IMR-90 (cell line): ENCODE results near the gene TRAF3IP1.

Experiments used
- CEBPB ChIP-seq: IDR thresholded peaks from 2 replicates; pipeline ENCODE4 v1.6.1; 2012; ENCODE audit warnings: low read depth, low read length, improper control_type of control experiment
- CHD1 ChIP-seq: IDR thresholded peaks from 2 replicates; pipeline ENCODE4 v1.6.1; 2012; ENCODE audit warnings: low read depth, low read length, improper control_type of control experiment
- CTCF ChIP-seq: conservative IDR thresholded peaks from 2 replicates; pipeline ENCODE4 v1.5.1; 2012; ENCODE audit warnings: mild to moderate bottlenecking, low read depth, low read length, improper control_type of control experiment
- FOS ChIP-seq: fragments of 150-350 bp; IDR thresholded peaks from 2 replicates; pipeline ENCODE4 v1.6.1; 2016; ENCODE audit warnings: low read depth, low read length
- MAFK ChIP-seq: IDR thresholded peaks from 2 replicates; pipeline ENCODE4 v1.6.1; 2012; ENCODE audit warnings: low read depth, low read length, improper control_type of control experiment
- MAZ ChIP-seq: IDR thresholded peaks from 2 replicates; pipeline ENCODE4 v1.6.1; 2012; ENCODE audit warnings: low read depth, mild to moderate bottlenecking, low read length, improper control_type of control experiment, moderate library complexity, borderline replicate concordance
- MXI1 ChIP-seq: IDR thresholded peaks from 2 replicates; pipeline ENCODE4 v1.6.1; 2012; ENCODE audit warnings: low read depth, mild to moderate bottlenecking, low read length, moderate library complexity, borderline replicate concordance
- NFE2L2 ChIP-seq: fragments of 150-350 bp; IDR thresholded peaks from 2 replicates; pipeline ENCODE4 v1.6.1; 2016; ENCODE audit warnings: low read depth, mild to moderate bottlenecking, low read length
- POLR2A ChIP-seq: IDR thresholded peaks from 2 replicates; pipeline ENCODE4 v1.6.1; 2012; ENCODE audit warnings: mild to moderate bottlenecking, low read depth, low read length
- RAD21 ChIP-seq: IDR thresholded peaks from 2 replicates; pipeline ENCODE4 v1.6.1; 2012; ENCODE audit warnings: low read length, improper control_type of control experiment
- SMC3 ChIP-seq: fragments of 150-350 bp; IDR thresholded peaks from 2 replicates; pipeline ENCODE4 v1.6.1; 2016; ENCODE audit warnings: low read depth, mild to moderate bottlenecking, antibody characterized with exemption, low read length, moderate library complexity
- TF ChIP-seq, protein P1 (sequence below): fragments of 150-350 bp; IDR thresholded peaks from 2 replicates; pipeline ENCODE4 v1.6.1; 2016; ENCODE audit warnings: low read depth, mild to moderate bottlenecking, low read length, moderate library complexity, borderline replicate concordance

GRCh38 chr2:238420442-238420841 lies 100.1 kb downstream of the TRAF3IP1 start:
- TF ChIP-seq CTCF (no peak), CEBPB (no peak), POLR2A (no peak), MAFK (no peak), MXI1 (no peak), NFE2L2 (no peak), MAZ (no peak), RAD21 (no peak), CHD1 (no peak), FOS (no peak), SMC3 (no peak)
- TF ChIP-seq, protein P1, sequence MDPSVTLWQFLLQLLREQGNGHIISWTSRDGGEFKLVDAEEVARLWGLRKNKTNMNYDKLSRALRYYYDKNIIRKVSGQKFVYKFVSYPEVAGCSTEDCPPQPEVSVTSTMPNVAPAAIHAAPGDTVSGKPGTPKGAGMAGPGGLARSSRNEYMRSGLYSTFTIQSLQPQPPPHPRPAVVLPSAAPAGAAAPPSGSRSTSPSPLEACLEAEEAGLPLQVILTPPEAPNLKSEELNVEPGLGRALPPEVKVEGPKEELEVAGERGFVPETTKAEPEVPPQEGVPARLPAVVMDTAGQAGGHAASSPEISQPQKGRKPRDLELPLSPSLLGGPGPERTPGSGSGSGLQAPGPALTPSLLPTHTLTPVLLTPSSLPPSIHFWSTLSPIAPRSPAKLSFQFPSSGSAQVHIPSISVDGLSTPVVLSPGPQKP = no peak
